HL-60 (cell line): Measurements from ENCODE around the gene MTFP1.

Experiments used
- DNase-seq, 2 experiments: peaks; one replicate each; pipeline ENCODE4 v3.0.0-alpha.2; 2010 to 2020; ENCODE audit warnings: low read depth in 1 of 2, low spot score in 1 of 2
- H3K27ac ChIP-seq: fragments of 250-450 bp; sonication (Bioruptor Pico); replicated peaks from 2 replicates; pipeline ENCODE4 v1.5.1; 2020; ENCODE audit warnings: mild to moderate bottlenecking, moderate library complexity
- H3K27me3 ChIP-seq: fragments of 250-450 bp; sonication (Bioruptor Pico); 2 replicates; pipeline ENCODE4 v1.5.1; 2021; ENCODE audit warnings: mild to moderate bottlenecking, moderate library complexity; ENCODE audit not compliant: insufficient read depth, poor library complexity, severe bottlenecking
- H3K4me3 ChIP-seq: replicated peaks from 2 replicates; pipeline ENCODE4 v1.5.1; 2011; ENCODE audit warnings: mild to moderate bottlenecking, control low read depth, low read length; ENCODE audit not compliant: insufficient read depth
- GABPA ChIP-seq: IDR thresholded peaks from 2 replicates; pipeline ENCODE4 v1.6.1; 2012; ENCODE audit warnings: low read depth
- POLR2AphosphoS5 ChIP-seq: IDR thresholded peaks from 2 replicates; pipeline ENCODE4 v1.6.1; 2012; ENCODE audit warnings: low read depth
- SPI1 ChIP-seq: IDR thresholded peaks from 2 replicates; pipeline ENCODE4 v1.6.1; 2012; ENCODE audit warnings: low read depth, mild to moderate bottlenecking, borderline replicate concordance
- TF ChIP-seq, protein P1 (sequence below): IDR thresholded peaks from one replicate; pipeline ENCODE4 v1.5.1; 2011; ENCODE audit warnings: low read length, control low read depth, inconsistent platforms; ENCODE audit not compliant: insufficient read depth
- TF ChIP-seq, protein P2 (sequence below): IDR thresholded peaks from 2 replicates; pipeline ENCODE4 v1.6.1; 2012; ENCODE audit warnings: low read depth; ENCODE audit not compliant: insufficient replicate concordance

MTFP1 gene

DNA sequence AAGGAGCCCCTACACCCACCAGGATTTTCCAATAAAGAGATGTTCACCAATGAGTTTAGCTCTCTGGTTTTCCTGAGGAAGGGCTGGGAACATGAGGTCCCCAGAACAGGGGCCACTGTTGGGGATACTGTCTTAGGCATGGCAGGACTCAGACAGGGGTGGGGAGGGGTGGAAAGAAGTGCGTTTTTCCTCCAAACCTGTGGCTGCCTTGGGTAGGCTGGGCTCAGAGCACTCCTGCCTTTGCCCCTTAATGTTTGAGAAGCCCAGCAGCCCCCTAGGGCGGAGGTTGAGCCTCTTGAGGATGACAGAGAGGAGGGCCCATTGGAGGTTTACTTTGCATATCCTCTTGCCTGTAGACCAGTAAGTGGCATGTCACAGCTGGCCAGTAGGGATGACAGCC, 10.6 kb downstream of the MTFP1 start:
- no peak overlapping the region for H3K4me3 ChIP-seq
- no peak for TF ChIP-seq GABPA
- TF ChIP-seq SPI1: no peak
- TF ChIP-seq, protein P1, sequence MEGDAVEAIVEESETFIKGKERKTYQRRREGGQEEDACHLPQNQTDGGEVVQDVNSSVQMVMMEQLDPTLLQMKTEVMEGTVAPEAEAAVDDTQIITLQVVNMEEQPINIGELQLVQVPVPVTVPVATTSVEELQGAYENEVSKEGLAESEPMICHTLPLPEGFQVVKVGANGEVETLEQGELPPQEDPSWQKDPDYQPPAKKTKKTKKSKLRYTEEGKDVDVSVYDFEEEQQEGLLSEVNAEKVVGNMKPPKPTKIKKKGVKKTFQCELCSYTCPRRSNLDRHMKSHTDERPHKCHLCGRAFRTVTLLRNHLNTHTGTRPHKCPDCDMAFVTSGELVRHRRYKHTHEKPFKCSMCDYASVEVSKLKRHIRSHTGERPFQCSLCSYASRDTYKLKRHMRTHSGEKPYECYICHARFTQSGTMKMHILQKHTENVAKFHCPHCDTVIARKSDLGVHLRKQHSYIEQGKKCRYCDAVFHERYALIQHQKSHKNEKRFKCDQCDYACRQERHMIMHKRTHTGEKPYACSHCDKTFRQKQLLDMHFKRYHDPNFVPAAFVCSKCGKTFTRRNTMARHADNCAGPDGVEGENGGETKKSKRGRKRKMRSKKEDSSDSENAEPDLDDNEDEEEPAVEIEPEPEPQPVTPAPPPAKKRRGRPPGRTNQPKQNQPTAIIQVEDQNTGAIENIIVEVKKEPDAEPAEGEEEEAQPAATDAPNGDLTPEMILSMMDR: no peak
- TF ChIP-seq POLR2AphosphoS5: no peak
- TF ChIP-seq, protein P2, sequence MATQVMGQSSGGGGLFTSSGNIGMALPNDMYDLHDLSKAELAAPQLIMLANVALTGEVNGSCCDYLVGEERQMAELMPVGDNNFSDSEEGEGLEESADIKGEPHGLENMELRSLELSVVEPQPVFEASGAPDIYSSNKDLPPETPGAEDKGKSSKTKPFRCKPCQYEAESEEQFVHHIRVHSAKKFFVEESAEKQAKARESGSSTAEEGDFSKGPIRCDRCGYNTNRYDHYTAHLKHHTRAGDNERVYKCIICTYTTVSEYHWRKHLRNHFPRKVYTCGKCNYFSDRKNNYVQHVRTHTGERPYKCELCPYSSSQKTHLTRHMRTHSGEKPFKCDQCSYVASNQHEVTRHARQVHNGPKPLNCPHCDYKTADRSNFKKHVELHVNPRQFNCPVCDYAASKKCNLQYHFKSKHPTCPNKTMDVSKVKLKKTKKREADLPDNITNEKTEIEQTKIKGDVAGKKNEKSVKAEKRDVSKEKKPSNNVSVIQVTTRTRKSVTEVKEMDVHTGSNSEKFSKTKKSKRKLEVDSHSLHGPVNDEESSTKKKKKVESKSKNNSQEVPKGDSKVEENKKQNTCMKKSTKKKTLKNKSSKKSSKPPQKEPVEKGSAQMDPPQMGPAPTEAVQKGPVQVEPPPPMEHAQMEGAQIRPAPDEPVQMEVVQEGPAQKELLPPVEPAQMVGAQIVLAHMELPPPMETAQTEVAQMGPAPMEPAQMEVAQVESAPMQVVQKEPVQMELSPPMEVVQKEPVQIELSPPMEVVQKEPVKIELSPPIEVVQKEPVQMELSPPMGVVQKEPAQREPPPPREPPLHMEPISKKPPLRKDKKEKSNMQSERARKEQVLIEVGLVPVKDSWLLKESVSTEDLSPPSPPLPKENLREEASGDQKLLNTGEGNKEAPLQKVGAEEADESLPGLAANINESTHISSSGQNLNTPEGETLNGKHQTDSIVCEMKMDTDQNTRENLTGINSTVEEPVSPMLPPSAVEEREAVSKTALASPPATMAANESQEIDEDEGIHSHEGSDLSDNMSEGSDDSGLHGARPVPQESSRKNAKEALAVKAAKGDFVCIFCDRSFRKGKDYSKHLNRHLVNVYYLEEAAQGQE: no peak
- H3K27ac ChIP-seq: no peak overlapping the region
- no peak for DNase-seq
- H3K27me3 ChIP-seq: peaks cover 3% of the 10 kb centered on the region

DNA sequence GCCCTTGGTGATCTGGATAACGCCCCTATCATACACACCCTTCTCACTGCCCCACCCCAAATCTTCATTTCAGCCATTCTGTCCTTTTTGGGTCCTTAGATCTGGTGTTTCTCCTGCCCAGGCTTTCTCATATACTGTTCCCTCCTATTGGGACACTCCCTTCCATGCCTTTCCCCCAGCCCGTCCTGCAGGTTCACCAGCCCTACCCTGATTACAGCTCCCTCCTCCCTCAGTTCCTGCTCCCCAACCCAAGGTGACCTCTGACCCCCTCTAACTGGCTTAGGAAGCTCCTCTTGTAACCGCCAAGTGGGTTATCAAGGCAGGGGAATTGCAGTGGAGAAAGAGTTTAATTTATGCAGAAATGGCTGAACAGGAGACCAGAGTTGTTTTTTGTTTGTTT, 13.0 kb downstream of the MTFP1 start:
- peaks cover 6% of the 10 kb centered on the region for H3K27me3 ChIP-seq
- no peak for TF ChIP-seq GABPA
- no peak overlapping the region for H3K4me3 ChIP-seq
- H3K27ac ChIP-seq: no peak overlapping the region
- no peak for DNase-seq

DNA sequence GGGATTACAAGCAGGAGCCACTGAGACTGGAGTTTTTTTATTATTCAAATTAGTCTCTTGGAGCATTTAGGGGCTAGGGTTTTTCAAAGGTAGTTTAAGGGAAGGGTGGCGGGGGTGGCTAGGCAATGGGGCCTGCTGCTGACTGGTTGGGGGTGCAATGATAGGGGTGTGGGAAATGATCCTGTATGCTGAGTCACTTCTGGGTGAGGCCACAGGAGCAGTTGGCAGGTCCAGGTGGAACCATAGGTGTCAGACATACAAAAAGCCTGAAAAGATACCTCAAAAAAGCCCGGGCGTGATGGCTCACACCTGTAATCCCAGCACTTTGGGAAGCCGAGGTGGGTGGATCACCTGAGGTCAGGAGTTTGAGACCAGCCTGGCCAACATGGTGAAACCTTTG, 13.7 kb downstream of the MTFP1 start:
- DNase-seq: no peak
- Histone ChIP-seq H3K4me3 (no peak overlapping the region), H3K27ac (no peak overlapping the region), H3K27me3 (peaks cover 11% of the 10 kb centered on the region)
- no peak for TF ChIP-seq GABPA
- TF ChIP-seq POLR2AphosphoS5: no peak
- TF ChIP-seq, protein P1: no peak
- TF ChIP-seq, protein P2: no peak

DNA sequence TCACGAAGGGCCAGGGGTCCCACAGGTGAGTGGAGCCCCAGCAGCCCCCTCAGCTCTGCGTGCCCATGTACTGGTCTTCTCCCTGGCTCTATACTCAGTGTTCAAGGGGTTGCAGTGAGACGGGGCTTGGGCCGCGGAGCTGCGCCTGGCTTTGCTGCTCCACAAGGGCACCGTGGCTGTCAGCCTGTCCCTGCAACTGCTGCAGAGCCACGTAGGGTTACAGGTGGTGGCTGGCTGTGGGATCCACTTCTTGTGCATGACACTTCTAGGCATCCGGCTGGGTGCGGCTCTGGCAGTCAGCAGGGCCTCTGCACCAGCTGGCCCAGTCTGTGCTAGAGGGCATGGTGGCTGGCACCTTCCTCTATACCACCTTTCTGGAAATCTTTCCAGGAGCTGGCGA, 14.3 kb downstream of the MTFP1 start:
- DNase-seq: no peak
- H3K27me3 ChIP-seq: peaks cover 15% of the 10 kb centered on the region
- TF ChIP-seq POLR2AphosphoS5 (no peak), SPI1 (no peak), GABPA (no peak)
- TF ChIP-seq, protein P1: no peak
- TF ChIP-seq, protein P2: no peak
- H3K27ac ChIP-seq: no peak overlapping the region
- H3K4me3 ChIP-seq: no peak overlapping the region
